Tibial artery (tissue), 4 donors: ENCODE data around the gene PLSCR3.

ENCODE experiments used
- DNase-seq, 2 donors: peaks; one replicate each; pipeline ENCODE4 v3.0.0-alpha.2; 2019
- H3K27ac ChIP-seq, 2 donors: fragments of 200-600 bp; sonication (generic) in 1 of 2; 1 replicate in 1 of 2; 2 replicates in 1 of 2; pipeline ENCODE4 v1.5.1; 2018 to 2019; ENCODE audit warnings: mild to moderate bottlenecking in 1 of 2
- H3K27me3 ChIP-seq, 2 donors: fragments of 200-600 bp; sonication (generic) in 1 of 2; one replicate each; pipeline versions ENCODE4 v1.5.1 to v1.6.0; 2016 to 2019
- H3K36me3 ChIP-seq, 3 donors: fragments of 200-600 bp; sonication (generic) in 2 of 3; one replicate each; pipeline ENCODE4 v1.5.1; 2016 to 2019; ENCODE audit warnings: mild to moderate bottlenecking in 2 of 3
- H3K4me1 ChIP-seq, 4 donors: fragments of 200-600 bp; sonication (generic) in 2 of 4; 1 replicate in 3 of 4; 2 replicates in 1 of 4; pipeline ENCODE4 v1.5.1; 2016 to 2019
- H3K4me3 ChIP-seq, 2 donors: fragments of 200-600 bp; sonication (generic) in 1 of 2; 1 replicate in 1 of 2; 2 replicates in 1 of 2; pipeline ENCODE4 v1.5.1; 2018 to 2019; ENCODE audit warnings: mild to moderate bottlenecking in 2 of 2
- H3K9me3 ChIP-seq, 3 donors: fragments of 200-600 bp; sonication (generic) in 1 of 3; one replicate each; pipeline ENCODE4 v1.5.1; 2016 to 2019
- CTCF ChIP-seq, 2 experiments: fragments of 200-600 bp in 1 of 2; fragments of 450-650 bp in 1 of 2; IDR thresholded peaks; one replicate each; pipeline ENCODE4 v1.5.1; 2017 to 2019; ENCODE audit warnings: antibody characterized with exemption in 2 of 2, mild to moderate bottlenecking in 1 of 2, moderate library complexity in 1 of 2
- intact Hi-C: fragments of 100-400 bp; cut with DNase I; formaldehyde crosslinking; loops from one replicate; pipeline ENCODE4 v1.15.0; 2023; ENCODE audit warnings: low total_unique reads

Gene PLSCR3

GRCh38 chr17:7440113-7440833 is 45.9 kb upstream of the PLSCR3 start:
- peak overlapping the region; percentile 3 to 29 for H3K4me3 ChIP-seq
- TF ChIP-seq CTCF (IDR thresholded peaks at IDR 0.05) = no peak
- DNase-seq = peak in 1 of 2 donors; percentile 55
- intact Hi-C loops = no loop called here
- no peak overlapping the region for H3K27ac ChIP-seq
- peaks cover 5 to 45% of the 10 kb centered on the region in 2 donors for H3K27me3 ChIP-seq
- H3K36me3 ChIP-seq = no peaks in the 10 kb centered on the region
- H3K9me3 ChIP-seq = no peaks in the 10 kb centered on the region
- H3K4me1 ChIP-seq = peaks cover 4 to 65% (median 54%) of the 10 kb centered on the region in 4 donors

GRCh38 chr17:7439462-7440112 is 45.3 kb upstream of the PLSCR3 start, which contains the start of gene FGF11:
Gene FGF11, plus strand, starts transcription at chr17:7439512. Its CDS starts 109 bp downstream, at chr17:7439621.
- H3K4me3 ChIP-seq = peak within 1 kb of the TSS; percentile 11 to 71
- no peak for TF ChIP-seq CTCF (IDR thresholded peaks at IDR 0.05)
- peaks cover 0 to 62% (median 51%) of the 10 kb centered on the region in 4 donors for H3K4me1 ChIP-seq
- no peak within 1 kb of the TSS for H3K27ac ChIP-seq
- no peaks in the 10 kb centered on the region for H3K9me3 ChIP-seq
- H3K36me3 ChIP-seq = no peaks in the 10 kb centered on the region
- no peak for DNase-seq
- H3K27me3 ChIP-seq = peaks cover 3 to 45% of the 10 kb centered on the region in 2 donors
- intact Hi-C loops = loop anchor here (5.0 kb wide), 3 partner anchors 38 to 123 kb away; partner anchors contain the start of genes KCTD11, SENP3 and ZBTB4

GRCh38 chr17:7438656-7439460 is 44.5 kb upstream of the PLSCR3 start:
- H3K27ac ChIP-seq = no peak overlapping the region
- no peak for DNase-seq
- no peaks in the 10 kb centered on the region for H3K9me3 ChIP-seq
- peak overlapping the region in 1 of 2 donors; percentile 71 for H3K4me3 ChIP-seq
- intact Hi-C loops = loop anchor here (5.0 kb wide), 3 partner anchors 38 to 123 kb away; partner anchors contain the start of genes KCTD11, SENP3 and ZBTB4
- H3K4me1 ChIP-seq = peaks cover 0 to 60% (median 48%) of the 10 kb centered on the region in 4 donors
- no peaks in the 10 kb centered on the region for H3K36me3 ChIP-seq
- peaks cover 3 to 45% of the 10 kb centered on the region in 2 donors for H3K27me3 ChIP-seq
- no peak for TF ChIP-seq CTCF (IDR thresholded peaks at IDR 0.05)

GRCh38 chr17:7437950-7438614 is 43.8 kb upstream of the PLSCR3 start:
- intact Hi-C loops = loop anchor here (5.0 kb wide), 3 partner anchors 39 to 124 kb away; partner anchors contain the start of genes KCTD11, SENP3 and ZBTB4
- Histone ChIP-seq H3K27ac (no peak overlapping the region), H3K4me1 (peaks cover 0 to 60% (median 48%) of the 10 kb centered on the region in 4 donors), H3K4me3 (peak overlapping the region; percentile 11 to 71), H3K36me3 (no peaks in the 10 kb centered on the region), H3K9me3 (no peaks in the 10 kb centered on the region), H3K27me3 (peaks cover 3 to 45% of the 10 kb centered on the region in 2 donors)
- peak; percentile 64 to 79 for DNase-seq
- TF ChIP-seq CTCF (IDR thresholded peaks at IDR 0.05) = no peak
